Smooth muscle cell (in vitro differentiated cells): ENCODE data around the gene KRTAP3-1. TPM values are rescaled to one million over a fixed set of nuclear protein-coding genes. Genes with fewer than 3 reads are reported as not detected.

Source experiments
- DNase-seq: peaks from one replicate; lab custom pipeline; 2025; ENCODE audit not compliant: unreplicated experiment; lab: John Stamatoyannopoulos, UW
- H2AFZ ChIP-seq: fragments of 200-600 bp; sonication (generic); 2 replicates; pipeline ENCODE4 v1.6.0; 2016; ENCODE audit warnings: antibody characterized with exemption, low read depth, mild to moderate bottlenecking
- H3F3A ChIP-seq: fragments of 200-600 bp; sonication (generic); 2 replicates; pipeline ENCODE4 v1.6.0; 2017; ENCODE audit warnings: antibody characterized with exemption, low read depth
- H3K27ac ChIP-seq: fragments of 200-600 bp; sonication (generic); 2 replicates; pipeline ENCODE4 v1.5.1; 2016; ENCODE audit warnings: low read depth, mild to moderate bottlenecking
- H3K27me3 ChIP-seq: fragments of 200-600 bp; sonication (generic); 2 replicates; pipeline ENCODE4 v1.6.1; 2016; ENCODE audit warnings: low read depth, mild to moderate bottlenecking
- H3K36me3 ChIP-seq: fragments of 200-600 bp; sonication (generic); 2 replicates; pipeline ENCODE4 v1.5.1; 2016; ENCODE audit warnings: low read depth
- H3K4me1 ChIP-seq: fragments of 200-600 bp; sonication (generic); 2 replicates; pipeline ENCODE4 v1.5.1; 2016; ENCODE audit warnings: low read depth
- H3K4me2 ChIP-seq: fragments of 200-600 bp; sonication (generic); 2 replicates; pipeline ENCODE4 v1.6.0; 2016; ENCODE audit warnings: mild to moderate bottlenecking
- H3K4me3 ChIP-seq: fragments of 200-600 bp; sonication (generic); 2 replicates; pipeline ENCODE4 v1.5.1; 2016; ENCODE audit warnings: mild to moderate bottlenecking
- H3K79me2 ChIP-seq: fragments of 200-600 bp; sonication (generic); 2 replicates; pipeline ENCODE4 v1.6.0; 2016; ENCODE audit warnings: low read depth, mild to moderate bottlenecking
- H3K9ac ChIP-seq: fragments of 200-600 bp; sonication (generic); 2 replicates; pipeline ENCODE4 v1.6.0; 2016; ENCODE audit warnings: low read depth
- H3K9me3 ChIP-seq: fragments of 200-600 bp; sonication (generic); replicated peaks from 2 replicates; pipeline ENCODE4 v1.5.1; 2016; ENCODE audit warnings: low read depth
- H4K20me1 ChIP-seq: fragments of 200-600 bp; sonication (generic); 2 replicates; pipeline ENCODE4 v1.6.0; 2016; ENCODE audit warnings: low read depth
- WGBS: methylation state at CpG from one replicate; pipeline ENCODE4 v1.1.7; 2016; ENCODE audit warnings: low lambda C conversion rate; 5-methylcytosine and 5-hydroxymethylcytosine counted together
- polyA plus RNA-seq: library from polyadenylated mRNA; unstranded; fragments of >200 nt; fragmentation: Nextera tagmentation; extraction: Ambion mirVana; gene quantifications from 2 replicates; pipeline ENCODE4 v1.2.1, GENCODE V29; 2016
- total RNA-seq: library from RNA; depleted of rRNA; stranded (reverse); fragments of >200 nt; gene quantifications from 2 replicates; pipeline ENCODE4 v1.2.3, GENCODE V29; 2014
- TF ChIP-seq, protein P1 (sequence below): fragments of 200-600 bp; sonication (generic); IDR thresholded peaks from 2 replicates; pipeline ENCODE4 v1.5.1; 2017; ENCODE audit warnings: borderline replicate concordance, mild to moderate bottlenecking, antibody characterized with exemption; ENCODE audit not compliant: insufficient read depth, poor library complexity, severe bottlenecking

KRTAP3-1 gene
- total and polyA plus RNA-seq, 2 experiments from 2014 or later, result 0.29 to 0.49 TPM

DNA sequence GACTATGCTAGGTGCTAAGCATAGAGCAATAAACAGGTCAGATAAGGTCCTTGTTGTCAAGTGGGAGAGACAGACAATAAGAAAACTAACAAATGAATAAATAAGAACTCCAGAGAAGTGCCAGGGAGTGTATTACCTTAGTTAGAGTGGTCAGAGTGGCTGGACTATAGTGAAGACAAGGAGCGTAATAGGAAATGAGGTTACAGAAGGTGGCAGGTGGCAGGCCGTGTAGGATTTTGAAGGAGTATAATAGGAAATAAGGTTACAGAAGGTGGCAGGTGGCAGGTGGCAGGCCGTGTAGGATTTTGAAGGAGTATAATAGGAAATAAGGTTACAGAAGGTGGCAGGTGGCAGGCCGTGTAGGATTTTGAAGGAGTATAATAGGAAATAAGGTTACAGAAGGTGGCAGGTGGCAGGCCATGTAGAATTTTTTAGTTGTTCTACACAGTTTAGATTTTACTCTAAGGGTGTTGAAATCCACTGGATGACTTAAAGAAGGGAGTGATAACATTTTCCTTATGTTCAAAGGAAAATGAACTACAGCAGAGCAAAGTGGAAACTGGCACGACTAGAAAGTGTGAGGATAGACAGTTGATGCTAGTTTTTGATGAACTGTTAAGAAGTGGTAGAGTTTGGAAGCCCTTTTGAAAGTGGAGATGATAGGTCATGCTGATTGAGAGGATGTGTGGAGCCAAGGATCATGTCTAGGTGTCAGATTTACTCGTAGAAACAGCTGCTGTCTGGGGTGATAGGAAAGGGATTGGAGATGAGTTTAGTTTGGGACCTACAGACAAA is 3.6 kb upstream of the KRTAP3-1 start:
- H3K36me3 ChIP-seq, result no peaks in the 10 kb centered on the region
- H3F3A ChIP-seq, result no peaks in the 10 kb centered on the region
- H2AFZ ChIP-seq, result no peak overlapping the region
- no peaks in the 10 kb centered on the region for H3K27me3 ChIP-seq
- WGBS, result 84% methylated on average over 6 of the region's 6 CpGs
- H3K4me1 ChIP-seq, result peaks cover 5% of the 10 kb centered on the region
- no peak overlapping the region for H3K4me2 ChIP-seq
- no peak overlapping the region for H3K27ac ChIP-seq
- DNase-seq, result no peak
- no peaks in the 10 kb centered on the region for H3K79me2 ChIP-seq
- H4K20me1 ChIP-seq, result no peaks in the 10 kb centered on the region
- no peaks in the 10 kb centered on the region for H3K9me3 ChIP-seq
- TF ChIP-seq, protein P1, sequence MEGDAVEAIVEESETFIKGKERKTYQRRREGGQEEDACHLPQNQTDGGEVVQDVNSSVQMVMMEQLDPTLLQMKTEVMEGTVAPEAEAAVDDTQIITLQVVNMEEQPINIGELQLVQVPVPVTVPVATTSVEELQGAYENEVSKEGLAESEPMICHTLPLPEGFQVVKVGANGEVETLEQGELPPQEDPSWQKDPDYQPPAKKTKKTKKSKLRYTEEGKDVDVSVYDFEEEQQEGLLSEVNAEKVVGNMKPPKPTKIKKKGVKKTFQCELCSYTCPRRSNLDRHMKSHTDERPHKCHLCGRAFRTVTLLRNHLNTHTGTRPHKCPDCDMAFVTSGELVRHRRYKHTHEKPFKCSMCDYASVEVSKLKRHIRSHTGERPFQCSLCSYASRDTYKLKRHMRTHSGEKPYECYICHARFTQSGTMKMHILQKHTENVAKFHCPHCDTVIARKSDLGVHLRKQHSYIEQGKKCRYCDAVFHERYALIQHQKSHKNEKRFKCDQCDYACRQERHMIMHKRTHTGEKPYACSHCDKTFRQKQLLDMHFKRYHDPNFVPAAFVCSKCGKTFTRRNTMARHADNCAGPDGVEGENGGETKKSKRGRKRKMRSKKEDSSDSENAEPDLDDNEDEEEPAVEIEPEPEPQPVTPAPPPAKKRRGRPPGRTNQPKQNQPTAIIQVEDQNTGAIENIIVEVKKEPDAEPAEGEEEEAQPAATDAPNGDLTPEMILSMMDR, result no peak
- H3K9ac ChIP-seq, result no peak overlapping the region
- no peak overlapping the region for H3K4me3 ChIP-seq

DNA sequence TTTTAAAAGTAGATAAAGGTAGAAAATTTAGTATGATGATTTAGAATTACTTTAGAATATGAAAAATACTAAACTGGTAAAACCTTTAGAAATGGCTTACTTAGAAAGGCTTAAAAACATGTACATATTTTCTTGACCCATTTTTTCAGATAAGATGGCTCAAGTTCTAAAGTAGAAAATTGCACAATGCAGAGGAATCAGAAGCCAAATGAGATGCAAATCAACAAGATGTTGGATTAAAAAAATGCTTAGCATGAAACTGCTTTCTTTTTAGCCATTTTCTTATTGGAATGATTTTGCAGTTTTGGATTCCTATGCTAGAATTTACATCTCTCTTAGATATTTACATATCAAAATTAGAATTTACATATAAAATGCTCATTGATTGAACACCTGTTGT is 1.5 kb upstream of the KRTAP3-1 start:
- H3K27me3 ChIP-seq, result no peaks in the 10 kb centered on the region
- no peak overlapping the region for H3K4me2 ChIP-seq
- H2AFZ ChIP-seq, result no peak overlapping the region
- H3K9ac ChIP-seq, result no peak overlapping the region
- H3K27ac ChIP-seq, result no peak overlapping the region
- H3K4me1 ChIP-seq, result peaks cover 5% of the 10 kb centered on the region
- no peaks in the 10 kb centered on the region for H3F3A ChIP-seq
- H3K4me3 ChIP-seq, result no peak overlapping the region
- H3K9me3 ChIP-seq, result no peaks in the 10 kb centered on the region
- no peaks in the 10 kb centered on the region for H4K20me1 ChIP-seq
- no peaks in the 10 kb centered on the region for H3K79me2 ChIP-seq
- H3K36me3 ChIP-seq, result no peaks in the 10 kb centered on the region
- TF ChIP-seq, protein P1, result no peak
- DNase-seq, result no peak

DNA sequence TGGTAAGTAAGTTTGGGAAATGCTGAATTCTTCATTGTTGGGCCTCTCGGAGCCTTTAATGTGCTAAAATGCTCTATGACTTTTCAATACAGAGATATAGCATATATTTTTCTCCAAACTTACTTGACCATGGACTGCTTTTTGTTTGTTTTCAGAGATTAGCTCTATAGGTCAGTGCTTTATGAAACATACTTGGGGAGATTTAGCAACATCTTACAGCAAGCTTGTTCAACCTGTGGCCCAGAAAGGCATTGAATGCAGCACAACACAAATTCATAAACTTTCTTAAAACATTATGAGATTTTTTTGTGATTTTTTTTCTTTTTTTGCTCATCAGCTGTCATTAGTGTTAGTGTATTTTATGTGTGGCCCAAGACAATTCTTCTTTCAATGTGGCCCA is 1.0 kb upstream of the KRTAP3-1 start:
- Histone ChIP-seq H3K4me1 (peaks cover 5% of the 10 kb centered on the region), H3K27me3 (no peaks in the 10 kb centered on the region), H3K4me3 (no peak overlapping the region), H3K79me2 (no peaks in the 10 kb centered on the region), H3K27ac (no peak overlapping the region), H2AFZ (no peak overlapping the region), H3K36me3 (no peaks in the 10 kb centered on the region), H3F3A (no peaks in the 10 kb centered on the region), H3K9me3 (no peaks in the 10 kb centered on the region), H4K20me1 (no peaks in the 10 kb centered on the region), H3K9ac (no peak overlapping the region), H3K4me2 (no peak overlapping the region)
- no peak for DNase-seq
- TF ChIP-seq, protein P1, result no peak
- 84% methylated on average over 1 of the region's 1 CpG for WGBS

DNA sequence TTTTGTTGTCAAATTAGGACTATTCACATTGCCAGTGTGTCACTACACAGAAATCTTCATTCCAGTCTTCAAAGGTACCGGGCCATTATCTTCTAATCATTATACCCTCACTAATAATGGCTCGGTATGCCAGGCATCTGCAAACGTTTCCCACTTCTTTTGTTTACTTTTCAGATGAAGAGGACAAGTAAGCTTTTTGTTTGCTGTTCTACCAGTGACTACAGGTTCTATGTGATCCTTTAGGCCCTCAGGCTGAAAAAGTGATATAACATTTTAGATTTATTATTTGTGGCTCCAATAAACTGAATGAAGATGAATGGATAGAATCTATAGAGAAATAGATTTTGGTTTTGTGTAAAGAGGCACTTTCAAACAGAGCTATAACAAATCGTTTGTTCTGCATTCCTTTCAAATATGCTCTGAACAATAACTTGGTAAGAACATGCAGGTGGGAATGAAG is 403 bp upstream of the KRTAP3-1 start:
- TF ChIP-seq, protein P1, result no peak
- peaks cover 5% of the 10 kb centered on the region for H3K4me1 ChIP-seq
- H2AFZ ChIP-seq, result no peak overlapping the region
- H3K36me3 ChIP-seq, result no peaks in the 10 kb centered on the region
- no peaks in the 10 kb centered on the region for H4K20me1 ChIP-seq
- peaks cover 2% of the 10 kb centered on the region for H3K27me3 ChIP-seq
- no peaks in the 10 kb centered on the region for H3K79me2 ChIP-seq
- H3K4me2 ChIP-seq, result no peak overlapping the region
- H3K4me3 ChIP-seq, result no peak overlapping the region
- H3K27ac ChIP-seq, result no peak overlapping the region
- no peak overlapping the region for H3K9ac ChIP-seq
- WGBS, result 37% methylated on average over 4 of the region's 4 CpGs
- no peaks in the 10 kb centered on the region for H3K9me3 ChIP-seq
- DNase-seq, result no peak
- H3F3A ChIP-seq, result no peaks in the 10 kb centered on the region
